Measurements from ENCODE around the gene PPP1R8.

DNA sequence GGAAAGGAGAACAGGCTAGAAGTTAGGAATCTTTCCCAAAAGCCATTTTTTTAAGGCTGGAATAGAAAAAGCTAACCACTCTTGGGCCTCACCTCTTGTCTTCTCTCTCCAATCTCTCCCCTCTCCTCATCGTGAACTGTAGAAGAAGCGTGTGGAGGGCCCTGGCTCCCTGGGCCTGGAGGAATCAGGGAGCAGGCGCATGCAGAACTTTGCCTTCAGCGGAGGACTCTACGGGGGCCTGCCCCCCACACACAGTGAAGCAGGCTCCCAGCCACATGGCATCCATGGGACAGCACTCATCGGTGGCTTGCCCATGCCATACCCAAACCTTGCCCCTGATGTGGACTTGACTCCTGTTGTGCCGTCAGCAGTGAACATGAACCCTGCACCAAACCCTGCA lies 19.4 kb downstream of the PPP1R8 start:
- TF ChIP-seq, protein P1, sequence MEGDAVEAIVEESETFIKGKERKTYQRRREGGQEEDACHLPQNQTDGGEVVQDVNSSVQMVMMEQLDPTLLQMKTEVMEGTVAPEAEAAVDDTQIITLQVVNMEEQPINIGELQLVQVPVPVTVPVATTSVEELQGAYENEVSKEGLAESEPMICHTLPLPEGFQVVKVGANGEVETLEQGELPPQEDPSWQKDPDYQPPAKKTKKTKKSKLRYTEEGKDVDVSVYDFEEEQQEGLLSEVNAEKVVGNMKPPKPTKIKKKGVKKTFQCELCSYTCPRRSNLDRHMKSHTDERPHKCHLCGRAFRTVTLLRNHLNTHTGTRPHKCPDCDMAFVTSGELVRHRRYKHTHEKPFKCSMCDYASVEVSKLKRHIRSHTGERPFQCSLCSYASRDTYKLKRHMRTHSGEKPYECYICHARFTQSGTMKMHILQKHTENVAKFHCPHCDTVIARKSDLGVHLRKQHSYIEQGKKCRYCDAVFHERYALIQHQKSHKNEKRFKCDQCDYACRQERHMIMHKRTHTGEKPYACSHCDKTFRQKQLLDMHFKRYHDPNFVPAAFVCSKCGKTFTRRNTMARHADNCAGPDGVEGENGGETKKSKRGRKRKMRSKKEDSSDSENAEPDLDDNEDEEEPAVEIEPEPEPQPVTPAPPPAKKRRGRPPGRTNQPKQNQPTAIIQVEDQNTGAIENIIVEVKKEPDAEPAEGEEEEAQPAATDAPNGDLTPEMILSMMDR (conservative IDR thresholded peaks at IDR 0.05) = no peak
- no peak for TF ChIP-seq ZFX (IDR thresholded peaks at IDR 0.05)
